ENCODE results near the gene SHROOM3. TPM values are rescaled to one million over a fixed set of nuclear protein-coding genes. Genes with fewer than 3 reads are reported as not detected.

SHROOM3 gene
- total RNA-seq, 1 experiment from 2014 or later: 27.6 TPM

- H3K27ac Mint-ChIP-seq: no peak overlapping the region
- Histone ChIP-seq H2AFZ (ENCODE audit: low read length) (no peak overlapping the region), H2BK120ac (ENCODE audit: low read depth, low read length, poor library complexity, severe bottlenecking) (no peak overlapping the region)
Measured at GRCh38 chr4:76502886-76503285, 67.9 kb downstream of the SHROOM3 start.

More at GRCh38 chr4:76502886-76503285, 67.9 kb downstream of the SHROOM3 start:
- Histone ChIP-seq H4K91ac (ENCODE audit: insufficient read length, low read depth, low read length) (no peak overlapping the region), H3K27me3 (ENCODE audit: insufficient read depth, low read length) (no peaks in the 10 kb centered on the region), H3K9ac (ENCODE audit: extremely low read depth, insufficient read length, low read length) (no peak overlapping the region), H4K8ac (replicated peaks; ENCODE audit: insufficient read length, low read depth, low read length) (no peak overlapping the region), H3K79me1 (ENCODE audit: insufficient read depth, low read depth, low read length, poor library complexity, severe bottlenecking) (no peaks in the 10 kb centered on the region), H4K5ac (ENCODE audit: insufficient read length, low read depth, low read length) (no peak overlapping the region), H3K23me2 (ENCODE audit: insufficient read length, low read depth, low read length, poor library complexity, severe bottlenecking) (no peaks in the 10 kb centered on the region), H3K56ac (ENCODE audit: insufficient read length, low read depth, low read length) (no peak overlapping the region), H3K27ac (ENCODE audit: insufficient read length, low read depth, low read length) (no peak overlapping the region), H3K18ac (ENCODE audit: insufficient read length, low read depth, low read length) (no peak overlapping the region), H2BK5ac (ENCODE audit: insufficient read length, low read length) (no peak overlapping the region), H3K9me3 (ENCODE audit: control insufficient read depth, low read depth, low read length) (no peaks in the 10 kb centered on the region), H3K14ac (ENCODE audit: insufficient read depth, low read length) (no peak overlapping the region), H2AK5ac (ENCODE audit: insufficient read length, low read length) (no peak overlapping the region), H3K79me2 (ENCODE audit: insufficient read depth, low read length) (no peaks in the 10 kb centered on the region), H2BK15ac (ENCODE audit: low read depth, low read length) (no peak overlapping the region), H3T11ph (ENCODE audit: low read length) (no peak overlapping the region), H2BK20ac (ENCODE audit: low read depth, low read length, poor library complexity, severe bottlenecking) (no peak overlapping the region), H4K20me1 (ENCODE audit: control insufficient read depth, insufficient read depth, insufficient read length) (no peaks in the 10 kb centered on the region), H3K23ac (ENCODE audit: insufficient read length, low read depth, low read length) (no peak overlapping the region), H3K4me1 (ENCODE audit: insufficient read depth, low read length) (no peaks in the 10 kb centered on the region; the same call in 1 of the 2 replicates), H2BK12ac (ENCODE audit: insufficient read length, low read depth, low read length) (no peak overlapping the region), H3K4ac (ENCODE audit: low read depth, low read length) (no peak overlapping the region), H3K4me2 (ENCODE audit: insufficient read depth, insufficient read length, low read length) (no peak overlapping the region)
- no peak overlapping the region for H3K4me3 Mint-ChIP-seq
- no peaks in the 10 kb centered on the region for H3K36me3 Mint-ChIP-seq (ENCODE audit: insufficient read depth in 1 of 3, low read depth in 3 of 3)
- no peak for TF ChIP-seq CTCF (conservative IDR thresholded peaks at IDR 0.05)
- peaks cover 0 to 11% of the 10 kb centered on the region in 2 experiments; a peak in 1 of 4 replicates for H3K4me1 Mint-ChIP-seq
- H3K9me3 Mint-ChIP-seq: no peaks in the 10 kb centered on the region
- no CpG with 5 or more reads among the region's 1 CpG for WGBS (ENCODE audit: extremely low coverage, insufficient read length, low lambda C conversion rate)
- H3K27me3 Mint-ChIP-seq (ENCODE audit: low read depth): no peaks in the 10 kb centered on the region
- no peak for DNase-seq
